CD4-positive, alpha-beta T cell (primary cell): Measurements from ENCODE around the gene FBN1. TPM values are rescaled to one million over a fixed set of nuclear protein-coding genes. Genes with fewer than 3 reads are reported as not detected.

Source experiments
- ATAC-seq: fragments of 200-7000 bp; cut with Tn5 transposase; one replicate; pipeline ENCODE4 v1.10.0; 2022; ENCODE audit warnings: mild to moderate bottlenecking; ENCODE audit not compliant: poor library complexity
- CTCF ChIA-PET: fragments of 350-600 bp; sonication (Branson Sonifier 250); formaldehyde crosslinking; loops from one replicate; lab custom pipeline; 2021; ENCODE audit warnings: antibody characterized with exemption, inconsistent platforms; lab: Charles Lee
- POLR2A ChIA-PET: fragments of 350-600 bp; sonication (Branson Sonifier 250); formaldehyde crosslinking; loops from one replicate; lab custom pipeline; 2021; ENCODE audit warnings: antibody characterized with exemption, inconsistent platforms; lab: Charles Lee
- DNase-seq, 14 experiments: peaks; one replicate each; pipeline ENCODE4 v3.0.0-alpha.2; 2013 to 2020; ENCODE audit warnings: mixed read lengths in 2 of 14
- H3K27ac ChIP-seq, 2 donors: one replicate each; pipeline versions ENCODE4 v1.5.1 to v1.7.0; 2013; ENCODE audit warnings: low read length in 2 of 2, low read depth in 1 of 2, mild to moderate bottlenecking in 1 of 2
- H3K27me3 ChIP-seq, 2 experiments: 1 replicate in 1 of 2; 2 replicates in 1 of 2; pipeline versions ENCODE4 v1.6.1 to v1.7.0; 2013; ENCODE audit warnings: low read length in 2 of 2, control low read depth in 1 of 2, mild to moderate bottlenecking in 1 of 2, moderate library complexity in 1 of 2; ENCODE audit not compliant: insufficient read depth in 2 of 2, control insufficient read depth in 1 of 2
- H3K36me3 ChIP-seq: one replicate; pipeline ENCODE4 v1.6.1; 2013; ENCODE audit warnings: low read length, control low read depth; ENCODE audit not compliant: insufficient read depth
- H3K4me1 ChIP-seq: one replicate; pipeline ENCODE4 v1.6.1; 2013; ENCODE audit warnings: low read length, control low read depth; ENCODE audit not compliant: insufficient read depth
- H3K4me3 ChIP-seq: one replicate; pipeline ENCODE4 v1.5.1; 2013; ENCODE audit warnings: mild to moderate bottlenecking, low read length, moderate library complexity
- H3K9me3 ChIP-seq, 2 experiments: 1 replicate in 1 of 2; 2 replicates in 1 of 2; pipeline versions ENCODE4 v1.6.1 to v1.7.0; 2013; ENCODE audit warnings: low read length in 2 of 2, mild to moderate bottlenecking in 2 of 2, control low read depth in 1 of 2, moderate library complexity in 1 of 2; ENCODE audit not compliant: control insufficient read depth in 1 of 2, insufficient read depth in 1 of 2
- H3K27ac Mint-ChIP-seq: one replicate; pipeline ENCODE4 v1.8.0; 2020; ENCODE audit warnings: mixed read lengths
- H3K27me3 Mint-ChIP-seq: one replicate; pipeline ENCODE4 v1.8.0; 2021; ENCODE audit warnings: mixed read lengths
- H3K36me3 Mint-ChIP-seq: one replicate; pipeline ENCODE4 v1.8.0; 2021; ENCODE audit warnings: low read depth, mixed read lengths
- H3K4me1 Mint-ChIP-seq: one replicate; pipeline ENCODE4 v1.8.0; 2021; ENCODE audit warnings: low read depth, mixed read lengths
- H3K4me3 Mint-ChIP-seq: one replicate; pipeline ENCODE4 v1.8.0; 2020; ENCODE audit warnings: mild to moderate bottlenecking, mixed read lengths
- H3K9me3 Mint-ChIP-seq: one replicate; pipeline ENCODE4 v1.8.0; 2020; ENCODE audit warnings: mixed read lengths
- intact Hi-C, 2 experiments: fragments of 100-400 bp; cut with DNase I in 1 of 2; cut with micrococcal nuclease in 1 of 2; formaldehyde crosslinking; loops; one replicate each; pipeline versions ENCODE4 v1.15.1 to v1.9.0; 2023 to 2025; cut with DNase I, micrococcal nuclease
- total RNA-seq, 174 experiments: library from RNA in 2 of 174; stranded (reverse) in 2 of 174; gene quantifications; one replicate each; pipeline ENCODE4 v1.2.3 and lab custom pipeline; 2021 to 2026
- TF ChIP-seq, protein P1 (sequence below): fragments of 200-600 bp; IDR thresholded peaks from one replicate; pipeline ENCODE4 v1.8.0; 2022; ENCODE audit warnings: antibody characterized with exemption, mild to moderate bottlenecking

Gene FBN1
- total RNA-seq, 2 experiments from 2014 or later = 0.11 to 0.25 TPM

DNA sequence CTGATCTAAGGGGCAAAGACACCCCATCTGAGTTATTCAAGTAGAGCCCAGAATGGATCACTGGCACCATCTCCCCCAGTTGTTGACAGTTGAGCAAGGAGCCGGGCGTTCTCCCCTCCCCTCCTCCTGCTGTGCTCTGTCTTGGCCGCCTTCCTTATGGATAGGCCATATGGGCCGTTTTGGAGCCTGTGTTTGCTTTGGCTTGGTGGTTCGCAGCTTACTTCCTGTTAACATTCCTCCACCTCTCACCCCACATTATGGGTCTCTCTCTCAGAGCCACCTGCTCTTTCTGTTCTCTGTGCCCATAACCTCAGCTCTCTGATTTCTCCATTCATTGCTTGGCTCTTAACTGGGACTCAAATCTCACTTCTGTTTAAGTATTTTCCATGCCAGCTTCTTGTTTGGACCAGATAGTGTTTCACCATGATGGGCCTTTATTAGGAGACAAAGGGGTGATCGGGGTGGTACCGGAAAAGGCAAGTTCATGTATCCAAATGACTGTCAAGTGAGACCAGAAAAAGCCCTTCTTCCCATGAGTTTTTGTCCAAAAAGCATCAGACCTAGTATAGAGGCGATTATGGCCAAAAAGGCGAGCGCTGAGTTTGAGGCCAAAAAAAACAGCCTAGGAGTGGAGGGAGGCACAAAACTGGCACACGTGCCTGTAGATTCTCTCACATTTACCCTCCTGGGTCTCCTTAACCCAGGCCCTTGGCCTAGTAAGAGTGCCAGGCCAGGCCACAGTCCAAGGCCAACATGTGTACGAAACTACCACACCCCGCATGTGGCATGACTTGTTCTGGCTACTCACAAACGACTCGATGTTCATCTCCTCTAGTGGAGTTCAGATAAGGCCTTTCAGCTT lies 251.6 kb downstream of the FBN1 start:
- no peak for DNase-seq
- Histone ChIP-seq H3K9me3 (no peaks in the 10 kb centered on the region), H3K4me1 (no peaks in the 10 kb centered on the region), H3K27ac (no peak overlapping the region), H3K36me3 (no peaks in the 10 kb centered on the region), H3K4me3 (no peak overlapping the region), H3K27me3 (no peaks in the 10 kb centered on the region)
- Mint-ChIP-seq H3K36me3 (no peaks in the 10 kb centered on the region), H3K27me3 (peaks cover 5% of the 10 kb centered on the region), H3K4me3 (no peak overlapping the region), H3K27ac (no peak overlapping the region), H3K4me1 (no peaks in the 10 kb centered on the region), H3K9me3 (no peaks in the 10 kb centered on the region)
- POLR2A ChIA-PET = no interaction called here
- TF ChIP-seq, protein P1, sequence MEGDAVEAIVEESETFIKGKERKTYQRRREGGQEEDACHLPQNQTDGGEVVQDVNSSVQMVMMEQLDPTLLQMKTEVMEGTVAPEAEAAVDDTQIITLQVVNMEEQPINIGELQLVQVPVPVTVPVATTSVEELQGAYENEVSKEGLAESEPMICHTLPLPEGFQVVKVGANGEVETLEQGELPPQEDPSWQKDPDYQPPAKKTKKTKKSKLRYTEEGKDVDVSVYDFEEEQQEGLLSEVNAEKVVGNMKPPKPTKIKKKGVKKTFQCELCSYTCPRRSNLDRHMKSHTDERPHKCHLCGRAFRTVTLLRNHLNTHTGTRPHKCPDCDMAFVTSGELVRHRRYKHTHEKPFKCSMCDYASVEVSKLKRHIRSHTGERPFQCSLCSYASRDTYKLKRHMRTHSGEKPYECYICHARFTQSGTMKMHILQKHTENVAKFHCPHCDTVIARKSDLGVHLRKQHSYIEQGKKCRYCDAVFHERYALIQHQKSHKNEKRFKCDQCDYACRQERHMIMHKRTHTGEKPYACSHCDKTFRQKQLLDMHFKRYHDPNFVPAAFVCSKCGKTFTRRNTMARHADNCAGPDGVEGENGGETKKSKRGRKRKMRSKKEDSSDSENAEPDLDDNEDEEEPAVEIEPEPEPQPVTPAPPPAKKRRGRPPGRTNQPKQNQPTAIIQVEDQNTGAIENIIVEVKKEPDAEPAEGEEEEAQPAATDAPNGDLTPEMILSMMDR = no peak
- CTCF ChIA-PET = no interaction called here
- no peak for ATAC-seq
- intact Hi-C loops = no loop called here

DNA sequence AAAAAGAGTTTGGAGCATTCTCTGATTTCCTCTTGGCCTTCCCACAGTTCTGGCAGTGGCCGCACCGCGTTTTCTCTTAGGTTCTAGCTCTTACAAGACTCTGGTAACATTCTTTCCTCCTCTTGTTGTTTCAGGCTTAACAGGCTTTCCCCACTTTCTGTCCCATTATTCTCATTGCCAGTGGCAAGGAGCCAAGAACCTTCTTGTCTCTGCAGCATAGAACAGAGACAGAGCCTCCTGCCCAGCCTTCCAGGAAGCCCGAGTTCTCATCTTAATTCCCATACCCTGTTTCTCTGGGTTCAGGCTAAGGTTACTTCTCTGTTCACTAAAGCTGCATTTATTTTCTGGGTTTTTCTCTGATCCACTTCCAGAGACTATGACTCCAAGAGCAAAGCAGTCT lies 253.2 kb downstream of the FBN1 start:
- no peaks in the 10 kb centered on the region for H3K9me3 Mint-ChIP-seq
- no peaks in the 10 kb centered on the region for H3K36me3 Mint-ChIP-seq
- Histone ChIP-seq H3K9me3 (no peaks in the 10 kb centered on the region), H3K27me3 (no peaks in the 10 kb centered on the region), H3K4me1 (no peaks in the 10 kb centered on the region), H3K27ac (no peak overlapping the region), H3K36me3 (no peaks in the 10 kb centered on the region), H3K4me3 (no peak overlapping the region)
- POLR2A ChIA-PET = no interaction called here
- H3K4me3 Mint-ChIP-seq = no peak overlapping the region
- H3K4me1 Mint-ChIP-seq = no peaks in the 10 kb centered on the region
- DNase-seq (no peak), ATAC-seq (no peak)
- TF ChIP-seq, protein P1 = no peak
- CTCF ChIA-PET = no interaction called here
- H3K27ac Mint-ChIP-seq = no peak overlapping the region
- intact Hi-C loops = no loop called here
- H3K27me3 Mint-ChIP-seq = peaks cover 5% of the 10 kb centered on the region

DNA sequence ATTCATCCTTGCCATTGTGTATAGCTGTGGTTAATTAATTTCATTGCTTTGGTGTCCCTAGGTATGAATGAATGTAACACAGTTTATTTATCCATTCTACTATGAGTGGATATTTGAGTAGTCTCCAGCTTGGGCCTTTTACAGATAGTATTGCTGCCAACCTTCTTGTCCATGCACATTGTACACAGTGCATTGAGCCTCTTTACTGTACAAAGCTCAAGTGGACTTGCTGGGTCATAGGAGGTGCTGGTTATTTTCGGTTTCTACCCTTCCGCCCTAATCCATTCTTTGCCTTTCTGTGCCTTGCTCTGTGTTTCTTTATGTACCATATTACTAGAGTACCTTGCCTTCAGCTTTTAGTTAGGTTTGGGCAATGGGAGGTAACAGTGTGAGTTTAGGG lies 253.6 kb downstream of the FBN1 start:
- intact Hi-C loops = no loop called here
- Histone ChIP-seq H3K4me1 (no peaks in the 10 kb centered on the region), H3K36me3 (no peaks in the 10 kb centered on the region), H3K9me3 (no peaks in the 10 kb centered on the region), H3K27me3 (no peaks in the 10 kb centered on the region), H3K27ac (no peak overlapping the region), H3K4me3 (no peak overlapping the region)
- Mint-ChIP-seq H3K4me1 (no peaks in the 10 kb centered on the region), H3K27me3 (peaks cover 5% of the 10 kb centered on the region), H3K36me3 (no peaks in the 10 kb centered on the region), H3K9me3 (no peaks in the 10 kb centered on the region), H3K27ac (no peak overlapping the region), H3K4me3 (no peak overlapping the region)
- no peak for DNase-seq
- TF ChIP-seq, protein P1 = no peak
- no peak for ATAC-seq
- ChIA-PET CTCF (no interaction called here), POLR2A (no interaction called here)
